ENCODE measurements around the gene PPP2R5A.

The PPP2R5A gene

GRCh38 chr1:212271234-212271633 lies 14.0 kb upstream of the PPP2R5A start:
- no peak overlapping the region for H3K4me2 ChIP-seq (ENCODE audit: low read depth, low read length, poor library complexity, severe bottlenecking)
- H3K27me3 ChIP-seq (ENCODE audit: low read length), result no peaks in the 10 kb centered on the region
- H3F3A ChIP-seq (ENCODE audit: insufficient read depth), result no peaks in the 10 kb centered on the region
- no peak overlapping the region for H3K27ac ChIP-seq (ENCODE audit: low read depth, low read length)
- no peaks in the 10 kb centered on the region for H3K79me2 ChIP-seq (ENCODE audit: insufficient read depth, low read length)
- no peak overlapping the region for H3K9ac ChIP-seq (ENCODE audit: low read length)
- TF ChIP-seq CTCF (IDR thresholded peaks at IDR 0.05; ENCODE audit: insufficient read depth, low read length, poor library complexity, severe bottlenecking) (no peak), EZH2phosphoT487 (conservative IDR thresholded peaks at IDR 0.05; ENCODE audit: low read length) (no peak)
- no peak overlapping the region for H3K4me3 ChIP-seq (ENCODE audit: insufficient read depth, low read length, poor library complexity, severe bottlenecking)
- H2AFZ ChIP-seq (ENCODE audit: low read depth, low read length, severe bottlenecking), result no peak overlapping the region
- no peaks in the 10 kb centered on the region for H3K9me3 ChIP-seq (ENCODE audit: insufficient read depth, low read length)
- no peaks in the 10 kb centered on the region for H3K9me2 ChIP-seq (replicated peaks; ENCODE audit: insufficient read depth, low read length)
- H4K20me1 ChIP-seq (ENCODE audit: low read depth, low read length), result no peaks in the 10 kb centered on the region
- H3K36me3 ChIP-seq (ENCODE audit: low read length), result no peaks in the 10 kb centered on the region

- Histone ChIP-seq H3K9me2 (replicated peaks; ENCODE audit: insufficient read depth, low read length) (no peaks in the 10 kb centered on the region), H2AFZ (ENCODE audit: low read depth, low read length, severe bottlenecking) (no peak overlapping the region), H3F3A (ENCODE audit: insufficient read depth) (no peaks in the 10 kb centered on the region), H3K27me3 (ENCODE audit: low read length) (no peaks in the 10 kb centered on the region), H3K4me3 (ENCODE audit: insufficient read depth, low read length, poor library complexity, severe bottlenecking) (no peak overlapping the region), H3K9ac (ENCODE audit: low read length) (no peak overlapping the region), H3K9me3 (ENCODE audit: insufficient read depth, low read length) (no peaks in the 10 kb centered on the region), H3K79me2 (ENCODE audit: insufficient read depth, low read length) (no peaks in the 10 kb centered on the region), H4K20me1 (ENCODE audit: low read depth, low read length) (no peaks in the 10 kb centered on the region), H3K27ac (ENCODE audit: low read depth, low read length) (no peak overlapping the region), H3K4me2 (ENCODE audit: low read depth, low read length, poor library complexity, severe bottlenecking) (no peak overlapping the region), H3K36me3 (ENCODE audit: low read length) (no peaks in the 10 kb centered on the region)
- TF ChIP-seq EZH2phosphoT487 (conservative IDR thresholded peaks at IDR 0.05; ENCODE audit: low read length), result no peak
- TF ChIP-seq CTCF (IDR thresholded peaks at IDR 0.05; ENCODE audit: insufficient read depth, low read length, poor library complexity, severe bottlenecking), result no peak
These were observed 13.3 kb upstream of the PPP2R5A start for GRCh38 chr1:212271823-212272485.

- Histone ChIP-seq H3K9ac (ENCODE audit: low read length) (no peak overlapping the region), H3K27me3 (ENCODE audit: low read length) (no peaks in the 10 kb centered on the region), H3K79me2 (ENCODE audit: insufficient read depth, low read length) (peaks cover 4% of the 10 kb centered on the region), H2AFZ (ENCODE audit: low read depth, low read length, severe bottlenecking) (no peak overlapping the region), H3K9me3 (ENCODE audit: insufficient read depth, low read length) (no peaks in the 10 kb centered on the region), H4K20me1 (ENCODE audit: low read depth, low read length) (no peaks in the 10 kb centered on the region), H3F3A (ENCODE audit: insufficient read depth) (peaks cover 4% of the 10 kb centered on the region; the same call in 1 of the 2 replicates), H3K4me2 (ENCODE audit: low read depth, low read length, poor library complexity, severe bottlenecking) (no peak overlapping the region), H3K27ac (ENCODE audit: low read depth, low read length) (no peak overlapping the region), H3K9me2 (replicated peaks; ENCODE audit: insufficient read depth, low read length) (no peaks in the 10 kb centered on the region), H3K4me3 (ENCODE audit: insufficient read depth, low read length, poor library complexity, severe bottlenecking) (no peak overlapping the region), H3K36me3 (ENCODE audit: low read length) (no peaks in the 10 kb centered on the region)
- TF ChIP-seq EZH2phosphoT487 (conservative IDR thresholded peaks at IDR 0.05; ENCODE audit: low read length) (no peak), CTCF (IDR thresholded peaks at IDR 0.05; ENCODE audit: insufficient read depth, low read length, poor library complexity, severe bottlenecking) (no peak)
These were observed 3.6 kb upstream of the PPP2R5A start for GRCh38 chr1:212281590-212281989.

Measured in SU-DHL-6 (cell line).